HCT116 (cell line): ENCODE results near the gene SUOX. TPM values are rescaled to one million over a fixed set of nuclear protein-coding genes. Genes with fewer than 3 reads are reported as not detected.
A peak's percentile ranks its signal among the peaks of the same experiment; 100 is the strongest.

Experiments
- ATAC-seq: fragments of 200-7000 bp; cut with Tn5 transposase; 2 replicates; pipeline ENCODE4 v1.9.1; 2020; ENCODE audit warnings: mild to moderate bottlenecking, moderate library complexity
- BruUV-seq: library from RNA; stranded (reverse); fragments of 400-500 nt; replicated peaks from 2 replicates; lab custom pipeline; 2021; lab: Mats Ljungman, UMichigan
- CTCF ChIA-PET: fragments of 300-600 bp; sonication (Branson Sonifier 250); formaldehyde crosslinking; loops from one replicate; lab custom pipeline; 2021; ENCODE audit warnings: antibody characterized with exemption; lab: Charles Lee
- POLR2A ChIA-PET: fragments of 300-600, 350-600 bp; sonication (Branson Sonifier 250); formaldehyde crosslinking; loops from one replicate; lab custom pipeline; 2021; ENCODE audit warnings: antibody characterized with exemption; lab: Charles Lee
- RAD21 ChIA-PET, 2 experiments: fragments of 300-600 bp; sonication (Branson Sonifier 250); formaldehyde crosslinking; loops; one replicate each; lab custom pipeline; 2023; ENCODE audit warnings: low total read pairs in 2 of 2; ENCODE audit not compliant: uncharacterized antibody in 2 of 2, unreplicated experiment in 2 of 2, low non-redundant PET in 1 of 2; lab: Charles Lee
- DNase-seq: peaks from one replicate; pipeline ENCODE4 v3.0.0-alpha.2; 2010; ENCODE audit warnings: low read depth, low spot score
- H2AFZ ChIP-seq: fragments of 200-600 bp; shearing (Covaris generic), sonication (generic); 2 replicates; pipeline ENCODE4 v1.6.1; 2017; ENCODE audit warnings: low read depth, mixed run types, mixed read lengths, antibody characterized with exemption, low read length; ENCODE audit not compliant: poor library complexity, severe bottlenecking
- H3K27ac ChIP-seq: 2 replicates; pipeline ENCODE4 v1.5.1; 2012; ENCODE audit warnings: low read depth, low read length
- H3K27me3 ChIP-seq: fragments of 200-600 bp; sonication (generic); 2 replicates; pipeline ENCODE4 v1.6.1; 2016; ENCODE audit warnings: mixed run types, low read length, mixed read lengths; ENCODE audit not compliant: insufficient read depth
- H3K36me3 ChIP-seq, 2 experiments: fragments of 200-500 bp in 1 of 2; fragments of 200-600 bp in 1 of 2; sonication (Bioruptor generic) in 1 of 2; sonication (generic) in 1 of 2; 2 replicates each; pipeline versions ENCODE4 v1.5.1 to v1.6.1; 2014 to 2016; ENCODE audit warnings: low read length in 2 of 2, inconsistent platforms in 1 of 2, mixed read lengths in 1 of 2, mixed run types in 1 of 2; ENCODE audit not compliant: insufficient read depth in 2 of 2, control insufficient read depth in 1 of 2
- H3K4me1 ChIP-seq, 2 experiments: fragments of 200-600 bp in 1 of 2; sonication (generic) in 1 of 2; 2 replicates each; pipeline versions ENCODE4 v1.5.1 to v1.6.1; 2012 to 2017; ENCODE audit warnings: low read length in 2 of 2, inconsistent platforms in 1 of 2, mild to moderate bottlenecking in 1 of 2, mixed read lengths in 1 of 2, mixed run types in 1 of 2, moderate library complexity in 1 of 2; ENCODE audit not compliant: insufficient read depth in 2 of 2, control insufficient read depth in 1 of 2
- H3K4me2 ChIP-seq: fragments of 200-600 bp; sonication (generic); 2 replicates; pipeline ENCODE4 v1.6.1; 2017; ENCODE audit warnings: mixed run types, low read length, mixed read lengths
- H3K4me3 ChIP-seq, 2 experiments: fragments of 200-600 bp in 1 of 2; sonication (generic) in 1 of 2; replicated peaks in 1 of 2; 2 replicates each; pipeline ENCODE4 v1.5.1; 2011 to 2016; ENCODE audit warnings: low read length in 2 of 2, control low read depth in 1 of 2, low read depth in 1 of 2, mild to moderate bottlenecking in 1 of 2, mixed read lengths in 1 of 2, mixed run types in 1 of 2
- H3K79me2 ChIP-seq: fragments of 200-600 bp; sonication (generic); 2 replicates; pipeline ENCODE4 v1.6.1; 2017; ENCODE audit warnings: mild to moderate bottlenecking, mixed run types, low read length, moderate library complexity, mixed read lengths; ENCODE audit not compliant: insufficient read depth
- H3K9ac ChIP-seq: fragments of 200-600 bp; sonication (generic); 2 replicates; pipeline ENCODE4 v1.6.1; 2016; ENCODE audit warnings: low read length, mixed read lengths
- H3K9me2 ChIP-seq: fragments of 200-600 bp; sonication (generic), shearing (Covaris generic); 2 replicates; pipeline ENCODE4 v1.6.1; 2017; ENCODE audit warnings: mixed run types, mild to moderate bottlenecking, moderate library complexity; ENCODE audit not compliant: insufficient read depth
- H3K9me3 ChIP-seq, 2 experiments: fragments of 200-500 bp in 1 of 2; fragments of 200-600 bp in 1 of 2; sonication (Bioruptor generic) in 1 of 2; sonication (generic) in 1 of 2; 2 replicates each; pipeline ENCODE4 v1.6.1; 2014 to 2017; ENCODE audit warnings: low read length in 2 of 2, mixed read lengths in 2 of 2, inconsistent platforms in 1 of 2, low read depth in 1 of 2, mild to moderate bottlenecking in 1 of 2, mixed run types in 1 of 2, moderate library complexity in 1 of 2; ENCODE audit not compliant: control insufficient read depth in 1 of 2, insufficient read depth in 1 of 2
- H4K20me1 ChIP-seq: fragments of 200-600 bp; sonication (generic), shearing (Covaris generic); 2 replicates; pipeline ENCODE4 v1.6.1; 2017; ENCODE audit warnings: mixed run types, mild to moderate bottlenecking, moderate library complexity; ENCODE audit not compliant: insufficient read depth
- ATF3 ChIP-seq: IDR thresholded peaks from 2 replicates; pipeline ENCODE4 v1.6.1; 2012
- EGR1 ChIP-seq: IDR thresholded peaks from 2 replicates; pipeline ENCODE4 v1.6.1; 2012; ENCODE audit warnings: low read depth
- EZH2 ChIP-seq: fragments of 200-600 bp; sonication (generic); IDR thresholded peaks from 2 replicates; pipeline ENCODE4 v1.6.1; 2017; ENCODE audit warnings: antibody characterized with exemption, mixed run types
- EZH2phosphoT487 ChIP-seq: fragments of 200-600 bp; IDR thresholded peaks from 2 replicates; pipeline ENCODE4 v1.6.1; 2018; ENCODE audit warnings: antibody characterized with exemption, borderline replicate concordance
- MAX ChIP-seq: IDR thresholded peaks from 2 replicates; pipeline ENCODE4 v1.6.1; 2012
- POLR2A ChIP-seq: IDR thresholded peaks from 2 replicates; pipeline ENCODE4 v1.7.0; 2011; ENCODE audit warnings: borderline replicate concordance; ENCODE audit not compliant: insufficient read depth, insufficient read length; ENCODE audit errors: extremely low read depth
- POLR2AphosphoS5 ChIP-seq: IDR thresholded peaks from 2 replicates; pipeline ENCODE4 v1.6.1; 2011; ENCODE audit warnings: mild to moderate bottlenecking, low read depth, low read length, moderate library complexity
- RAD21 ChIP-seq: IDR thresholded peaks from 2 replicates; pipeline ENCODE4 v1.6.1; 2012; ENCODE audit warnings: low read depth, mild to moderate bottlenecking
- REST ChIP-seq: IDR thresholded peaks from 2 replicates; pipeline ENCODE4 v1.6.1; 2012; ENCODE audit warnings: low read depth
- SP1 ChIP-seq: IDR thresholded peaks from 2 replicates; pipeline ENCODE4 v1.6.1; 2012; ENCODE audit warnings: low read depth
- SRF ChIP-seq: IDR thresholded peaks from 2 replicates; pipeline ENCODE4 v1.6.1; 2012; ENCODE audit warnings: low read depth
- YY1 ChIP-seq: IDR thresholded peaks from 2 replicates; pipeline ENCODE4 v1.6.1; 2011; ENCODE audit warnings: low read length, low read depth, moderate library complexity, mild to moderate bottlenecking; ENCODE audit not compliant: insufficient replicate concordance; ENCODE audit errors: extremely low read depth
- ZBTB33 ChIP-seq: IDR thresholded peaks from 2 replicates; pipeline ENCODE4 v1.6.1; 2011; ENCODE audit warnings: mild to moderate bottlenecking, low read length, moderate library complexity; ENCODE audit not compliant: insufficient replicate concordance; ENCODE audit errors: extremely low read depth
- ZFX ChIP-seq: fragments of 450-650 bp; IDR thresholded peaks from 2 replicates; pipeline ENCODE4 v1.6.1; 2017
- ZNF274 ChIP-seq: fragments of 200-500 bp; sonication (Bioruptor generic); IDR thresholded peaks from 2 replicates; pipeline ENCODE4 v1.6.1; 2014; ENCODE audit warnings: mild to moderate bottlenecking, low read depth, low read length, inconsistent platforms
- intact Hi-C: fragments of 100-400 bp; cut with micrococcal nuclease; formaldehyde crosslinking; loops from 2 replicates; pipeline ENCODE4 v1.10.0; 2022
- total RNA-seq: library from RNA; stranded (reverse); gene quantifications from one replicate; pipeline ENCODE4 v1.2.1, GENCODE V29; 2021; ENCODE audit not compliant: unreplicated experiment

The SUOX gene
- total RNA-seq, 1 experiment from 2014 or later = 18.0 TPM

- intact Hi-C loops = no loop called here
- POLR2A ChIA-PET = no interaction called here
- Histone ChIP-seq H2AFZ (peak within 1 kb of the TSS; percentile 75), H3K79me2 (peaks cover 29% of the 10 kb centered on the region), H3K4me1 (peaks cover 8 to 16% of the 10 kb centered on the region in 2 experiments), H3K4me2 (peak within 1 kb of the TSS; percentile 79)
- TF ChIP-seq SP1 (no peak), EZH2phosphoT487 (no peak), ZFX (no peak), REST (no peak), YY1 (no peak), POLR2AphosphoS5 (no peak), EGR1 (no peak), EZH2 (no peak), SRF (no peak), POLR2A (no peak), ZNF274 (no peak), MAX (no peak), ATF3 (no peak), ZBTB33 (no peak), RAD21 (no peak)
- TF ChIP-seq, all 23 proteins: peak for 0
- H3K9me3 ChIP-seq = no peaks in the 10 kb centered on the region
- H3K27ac ChIP-seq = peak within 1 kb of the TSS; percentile 68
- ATAC-seq (peak; percentile 40), DNase-seq (no peak)
- TSS peak; percentile 95 for BruUV-seq
- ChIA-PET CTCF (no interaction called here), RAD21 (no interaction called here)
- H3K9ac ChIP-seq = peak within 1 kb of the TSS; percentile 98
- no peaks in the 10 kb centered on the region for H3K9me2 ChIP-seq
- H4K20me1 ChIP-seq = no peaks in the 10 kb centered on the region
- H3K27me3 ChIP-seq = no peaks in the 10 kb centered on the region
- H3K36me3 ChIP-seq = peaks cover 16 to 23% of the 10 kb centered on the region in 2 experiments; a peak in 3 of 4 replicates
- H3K4me3 ChIP-seq = peak within 1 kb of the TSS; percentile 84 to 98
Observed at GRCh38 chr12:55965941-55966407, 31.1 kb upstream of the SUOX start, which contains the start of gene PMEL. Gene PMEL, minus strand, starts transcription at chr12:55966042. Its CDS starts 31 bp downstream, at chr12:55966011.
